Nephron progenitor cell (in vitro differentiated cells): ENCODE results near the gene PABPC4L.
A peak's percentile ranks its signal among the peaks of the same experiment; 100 is the strongest.

Experiments used
- DNase-seq: peaks from one replicate; pipeline ENCODE4 v3.0.0; 2021
- H3K27ac Mint-ChIP-seq: 2 replicates; pipeline ENCODE4 v1.8.0; 2021; ENCODE audit warnings: mild to moderate bottlenecking, moderate library complexity, mixed read lengths
- H3K27me3 Mint-ChIP-seq: 2 replicates; pipeline ENCODE4 v1.8.0; 2021; ENCODE audit warnings: mild to moderate bottlenecking, low read depth, mixed read lengths; ENCODE audit not compliant: poor library complexity
- H3K36me3 Mint-ChIP-seq: 2 replicates; pipeline ENCODE4 v1.8.0; 2021; ENCODE audit warnings: low read depth, mixed read lengths
- H3K4me1 Mint-ChIP-seq: 2 replicates; pipeline ENCODE4 v1.8.0; 2021; ENCODE audit warnings: mixed read lengths
- H3K4me3 Mint-ChIP-seq: 2 replicates; pipeline ENCODE4 v1.8.0; 2021; ENCODE audit warnings: mild to moderate bottlenecking, moderate library complexity, mixed read lengths
- H3K9me3 Mint-ChIP-seq: 2 replicates; pipeline ENCODE4 v1.8.0; 2021; ENCODE audit warnings: mild to moderate bottlenecking, moderate library complexity, mixed read lengths
- TF ChIP-seq, protein P1 (sequence below): fragments of 200-600 bp; sonication (generic); IDR thresholded peaks from 2 replicates; pipeline ENCODE4 v1.5.0; 2021; ENCODE audit warnings: antibody characterized with exemption

Gene PABPC4L

DNA sequence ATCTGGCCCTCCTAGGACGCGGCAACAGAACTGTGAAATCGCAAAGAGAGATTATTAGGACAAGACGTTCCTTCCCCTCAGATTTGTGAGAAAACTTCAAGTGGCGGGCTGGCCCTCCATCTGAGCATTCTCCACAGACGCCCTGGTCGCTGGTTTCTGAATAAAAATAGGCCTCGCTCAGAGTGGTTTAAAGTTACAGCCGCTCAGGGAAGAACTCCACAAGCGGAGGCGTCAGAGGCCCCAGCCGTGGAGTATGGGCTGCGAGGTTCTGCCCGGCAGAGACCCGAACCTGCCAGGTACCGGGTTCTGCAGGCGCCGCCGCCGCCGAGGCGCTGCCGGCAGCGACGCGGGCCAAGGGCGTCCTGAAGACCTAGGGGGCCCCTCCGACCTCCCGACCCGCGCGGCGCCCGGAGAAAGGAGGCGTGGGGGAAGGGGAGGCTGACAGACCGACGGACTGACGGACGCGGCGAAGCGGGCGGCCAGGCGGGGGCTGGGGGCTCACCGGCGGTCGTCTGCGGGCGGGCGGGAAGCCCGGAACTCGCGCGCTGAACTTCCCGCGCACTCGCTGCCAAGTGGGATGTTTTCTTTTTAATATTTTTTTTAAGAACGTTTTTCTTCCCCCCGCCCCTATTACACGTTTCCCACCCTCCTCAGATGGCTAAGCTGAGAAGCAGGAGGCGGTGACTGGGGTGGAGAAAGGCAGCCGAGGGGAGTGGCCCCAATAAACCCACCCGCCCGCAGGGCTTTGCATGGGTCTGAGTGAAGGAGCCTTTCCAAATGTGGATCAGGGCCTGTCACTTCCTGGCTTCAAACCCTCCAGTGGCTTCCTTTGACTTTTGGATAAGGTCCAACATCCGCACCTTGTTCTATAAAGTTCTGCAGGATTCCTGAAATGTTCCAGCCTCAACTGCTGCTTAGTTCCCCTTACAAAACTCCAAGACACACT, at the start of gene PABPC4L:
TSS of gene PABPC4L (minus strand) at position 574 of the 946 bp plus-strand sequence. CDS start 770 bp downstream, outside the sequence.
- Mint-ChIP-seq H3K27ac (peak within 1 kb of the TSS; percentile 48), H3K4me3 (peak within 1 kb of the TSS; percentile 82), H3K27me3 (no peaks in the 10 kb centered on the region), H3K36me3 (peaks cover 16% of the 10 kb centered on the region), H3K9me3 (peaks cover 15% of the 10 kb centered on the region), H3K4me1 (peaks cover 27% of the 10 kb centered on the region)
- peak; percentile 60 for DNase-seq
- TF ChIP-seq, protein P1, sequence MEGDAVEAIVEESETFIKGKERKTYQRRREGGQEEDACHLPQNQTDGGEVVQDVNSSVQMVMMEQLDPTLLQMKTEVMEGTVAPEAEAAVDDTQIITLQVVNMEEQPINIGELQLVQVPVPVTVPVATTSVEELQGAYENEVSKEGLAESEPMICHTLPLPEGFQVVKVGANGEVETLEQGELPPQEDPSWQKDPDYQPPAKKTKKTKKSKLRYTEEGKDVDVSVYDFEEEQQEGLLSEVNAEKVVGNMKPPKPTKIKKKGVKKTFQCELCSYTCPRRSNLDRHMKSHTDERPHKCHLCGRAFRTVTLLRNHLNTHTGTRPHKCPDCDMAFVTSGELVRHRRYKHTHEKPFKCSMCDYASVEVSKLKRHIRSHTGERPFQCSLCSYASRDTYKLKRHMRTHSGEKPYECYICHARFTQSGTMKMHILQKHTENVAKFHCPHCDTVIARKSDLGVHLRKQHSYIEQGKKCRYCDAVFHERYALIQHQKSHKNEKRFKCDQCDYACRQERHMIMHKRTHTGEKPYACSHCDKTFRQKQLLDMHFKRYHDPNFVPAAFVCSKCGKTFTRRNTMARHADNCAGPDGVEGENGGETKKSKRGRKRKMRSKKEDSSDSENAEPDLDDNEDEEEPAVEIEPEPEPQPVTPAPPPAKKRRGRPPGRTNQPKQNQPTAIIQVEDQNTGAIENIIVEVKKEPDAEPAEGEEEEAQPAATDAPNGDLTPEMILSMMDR: no peak

DNA sequence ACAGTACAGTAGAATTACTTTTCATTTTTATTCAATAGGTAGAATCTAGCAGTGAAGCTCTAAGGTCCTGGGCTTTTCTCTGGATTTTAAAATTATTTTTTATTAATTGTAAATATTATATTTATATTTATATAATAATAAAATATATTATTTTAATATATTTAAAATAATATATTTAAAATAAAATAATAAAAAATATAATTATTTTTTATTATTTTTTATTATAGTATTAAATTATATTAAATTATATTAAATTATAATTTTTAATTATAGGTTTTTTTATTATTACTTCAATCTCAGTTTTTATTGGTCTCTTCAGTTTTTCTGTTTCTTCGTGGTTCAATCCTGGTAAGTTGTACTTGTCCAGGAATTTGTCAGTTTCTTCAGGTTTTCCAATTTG, 49.7 kb upstream of the PABPC4L start:
- Mint-ChIP-seq H3K9me3 (no peaks in the 10 kb centered on the region), H3K27ac (no peak overlapping the region), H3K4me1 (no peaks in the 10 kb centered on the region), H3K27me3 (no peaks in the 10 kb centered on the region), H3K4me3 (no peak overlapping the region), H3K36me3 (no peaks in the 10 kb centered on the region)
- no peak for DNase-seq
- TF ChIP-seq, protein P1: no peak

DNA sequence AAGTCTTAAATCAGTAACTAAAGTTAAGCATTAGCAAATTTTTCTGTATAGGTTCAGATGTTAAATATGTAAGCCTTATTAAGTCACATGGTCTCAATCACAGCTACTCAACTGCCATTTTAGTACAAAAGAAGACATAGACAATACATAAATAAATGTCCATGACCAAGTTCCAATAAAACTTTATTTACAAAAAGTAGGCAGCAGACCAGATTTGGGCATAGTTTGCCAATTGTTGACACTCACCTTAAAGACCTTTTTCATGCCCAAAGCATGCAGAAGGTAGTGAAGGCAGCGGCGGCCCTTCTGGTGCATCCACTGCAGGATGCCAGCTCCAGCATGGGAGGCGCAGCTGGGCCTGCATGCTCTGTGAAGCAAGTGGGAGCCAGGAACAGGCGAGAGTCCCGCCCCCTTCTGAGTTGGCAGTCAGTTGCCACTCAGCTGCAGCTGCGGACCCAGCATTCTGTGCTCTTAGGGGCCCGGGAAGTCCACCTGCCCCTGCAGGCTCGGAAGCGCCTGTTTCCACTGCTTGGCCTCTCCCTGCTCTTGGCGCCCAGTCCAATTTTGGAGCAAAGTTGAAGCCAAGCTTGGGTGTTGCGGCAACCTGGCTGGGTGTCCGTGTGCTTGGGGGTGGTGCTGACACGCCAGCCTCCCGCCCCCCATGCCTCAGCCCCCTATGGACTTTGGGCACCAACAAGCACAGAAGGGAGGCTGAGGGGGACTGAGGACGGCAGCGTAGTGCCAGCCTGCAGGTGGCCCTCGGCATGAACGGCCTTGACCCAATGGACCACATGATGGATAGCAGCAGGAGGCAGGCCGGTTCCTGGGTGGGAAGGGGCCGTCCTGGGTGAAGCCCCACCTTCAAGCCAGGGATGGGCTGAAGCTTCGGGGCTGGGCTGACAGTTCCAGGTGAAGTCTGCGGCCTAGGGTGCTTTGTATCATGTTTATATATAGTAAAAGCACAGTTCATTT, 42.4 kb upstream of the PABPC4L start:
- TF ChIP-seq, protein P1: no peak
- H3K27me3 Mint-ChIP-seq: no peaks in the 10 kb centered on the region
- no peaks in the 10 kb centered on the region for H3K4me1 Mint-ChIP-seq
- H3K9me3 Mint-ChIP-seq: peaks cover 2% of the 10 kb centered on the region
- H3K4me3 Mint-ChIP-seq: no peak overlapping the region
- DNase-seq: peak; percentile 2
- no peaks in the 10 kb centered on the region for H3K36me3 Mint-ChIP-seq
- no peak overlapping the region for H3K27ac Mint-ChIP-seq

DNA sequence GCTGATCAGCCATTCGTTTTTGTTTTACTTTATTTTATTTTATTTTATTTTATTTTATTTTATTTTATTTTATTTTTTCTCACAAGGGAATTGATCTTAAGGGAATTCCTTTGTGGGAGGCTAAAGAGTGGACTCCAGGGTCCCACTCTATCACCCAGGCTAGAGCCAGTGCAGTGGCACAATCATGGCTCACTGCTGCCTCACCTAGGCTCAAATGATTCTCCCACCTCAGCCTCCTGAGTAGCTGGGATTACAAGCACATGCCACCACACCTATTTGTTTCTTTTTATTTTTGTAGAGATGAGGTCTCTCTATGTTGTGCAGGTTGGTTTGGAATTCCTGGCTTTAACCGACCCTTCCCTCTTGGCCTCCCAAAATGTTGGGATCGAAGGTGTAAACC, 17.5 kb upstream of the PABPC4L start:
- H3K4me3 Mint-ChIP-seq: no peak overlapping the region
- no peaks in the 10 kb centered on the region for H3K9me3 Mint-ChIP-seq
- H3K4me1 Mint-ChIP-seq: no peaks in the 10 kb centered on the region
- TF ChIP-seq, protein P1: no peak
- H3K27ac Mint-ChIP-seq: no peak overlapping the region
- H3K36me3 Mint-ChIP-seq: no peaks in the 10 kb centered on the region
- no peak for DNase-seq
- H3K27me3 Mint-ChIP-seq: no peaks in the 10 kb centered on the region

DNA sequence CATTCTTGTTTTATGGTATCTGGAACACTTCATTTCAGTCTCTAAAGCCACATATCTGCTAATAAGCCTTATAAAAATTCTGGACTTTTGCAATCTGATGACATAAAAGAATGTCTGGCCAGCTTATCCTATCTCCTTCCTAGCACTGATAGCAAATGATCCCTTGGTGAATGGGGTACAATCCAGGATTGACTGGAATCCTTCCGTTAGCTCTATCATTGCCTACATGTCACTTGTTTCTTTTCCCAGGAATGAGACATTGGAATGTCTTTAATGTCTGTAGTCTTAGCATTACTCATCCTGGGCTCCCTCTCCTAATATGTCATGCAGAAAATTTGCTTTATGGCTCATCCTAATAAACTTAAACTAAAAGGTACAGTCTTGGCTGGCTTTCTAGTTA, 14.8 kb upstream of the PABPC4L start:
- no peaks in the 10 kb centered on the region for H3K9me3 Mint-ChIP-seq
- no peaks in the 10 kb centered on the region for H3K27me3 Mint-ChIP-seq
- no peak for DNase-seq
- no peaks in the 10 kb centered on the region for H3K36me3 Mint-ChIP-seq
- H3K4me3 Mint-ChIP-seq: no peak overlapping the region
- no peaks in the 10 kb centered on the region for H3K4me1 Mint-ChIP-seq
- TF ChIP-seq, protein P1: no peak
- H3K27ac Mint-ChIP-seq: no peak overlapping the region
